ENCODE measurements around the gene SLN. TPM values are rescaled to one million over a fixed set of nuclear protein-coding genes. Genes with fewer than 3 reads are reported as not detected.

Gene SLN
- total RNA-seq, 1 experiment from 2014 or later: not detected

DNA sequence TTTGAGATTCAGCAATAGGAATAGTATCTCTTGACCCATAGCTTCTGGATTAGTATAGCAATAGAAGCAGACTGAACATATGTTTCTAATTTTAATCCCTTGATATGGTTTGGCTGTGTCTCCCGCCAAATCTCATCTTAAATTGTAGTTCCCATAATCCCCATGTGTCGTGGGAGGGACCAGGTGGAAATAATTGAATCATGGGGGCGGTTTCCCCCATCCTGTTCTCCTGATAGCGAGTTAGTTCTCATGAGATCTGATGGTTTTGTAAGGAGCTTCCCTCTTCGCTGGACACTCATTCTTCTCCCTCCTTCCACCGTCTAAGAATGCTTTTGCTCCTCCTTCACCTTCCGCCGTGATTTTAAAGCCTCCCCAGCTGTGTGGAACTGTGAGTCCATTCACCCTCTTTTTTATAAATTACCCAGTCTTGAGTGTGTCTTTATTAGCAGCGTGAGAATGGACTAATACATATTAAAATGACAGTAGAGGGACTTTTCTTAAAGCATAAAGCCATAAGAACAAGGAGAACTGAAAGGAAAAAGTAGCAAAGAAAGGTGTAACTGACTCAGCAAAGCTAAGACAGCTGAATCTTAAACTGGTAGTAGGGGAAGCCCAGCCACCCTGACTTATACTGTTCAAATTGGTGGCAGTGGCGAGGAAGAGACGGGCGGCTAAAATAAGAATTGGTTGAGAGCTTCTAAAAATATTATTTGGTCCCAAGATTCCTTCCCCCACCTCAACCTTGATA is 20.3 kb upstream of the SLN start:
- no peak overlapping the region for H2BK120ac ChIP-seq (ENCODE audit: low read depth, low read length, poor library complexity, severe bottlenecking)
- no CpG with 5 or more reads among the region's 12 CpGs for WGBS (ENCODE audit: extremely low coverage, insufficient read length, low lambda C conversion rate)
- no peak overlapping the region for H4K5ac ChIP-seq (ENCODE audit: insufficient read length, low read depth, low read length)
- H4K91ac ChIP-seq (ENCODE audit: insufficient read length, low read depth, low read length): no peak overlapping the region
- no peak overlapping the region for H3K27ac ChIP-seq (ENCODE audit: insufficient read length, low read depth, low read length)
- Mint-ChIP-seq H3K4me1 (no peaks in the 10 kb centered on the region), H3K27ac (no peak overlapping the region), H3K9me3 (no peaks in the 10 kb centered on the region; a peak in 1 of 5 replicates), H3K4me3 (no peak overlapping the region), H3K27me3 (ENCODE audit: low read depth) (peaks cover 7% of the 10 kb centered on the region), H3K36me3 (ENCODE audit: insufficient read depth in 1 of 3, low read depth in 3 of 3) (no peaks in the 10 kb centered on the region)
- DNase-seq: no peak
- no peak overlapping the region for H2BK15ac ChIP-seq (ENCODE audit: low read depth, low read length)
- H3K4me2 ChIP-seq (ENCODE audit: insufficient read depth, insufficient read length, low read length): no peak overlapping the region
- H2BK5ac ChIP-seq (ENCODE audit: insufficient read length, low read length): no peak overlapping the region
- H3K9ac ChIP-seq (ENCODE audit: extremely low read depth, insufficient read length, low read length): no peak overlapping the region
- no peaks in the 10 kb centered on the region for H3K23me2 ChIP-seq (ENCODE audit: insufficient read length, low read depth, low read length, poor library complexity, severe bottlenecking)
- no peak overlapping the region for H3K18ac ChIP-seq (ENCODE audit: insufficient read length, low read depth, low read length)
- H3K9me3 ChIP-seq (ENCODE audit: control insufficient read depth, low read depth, low read length): no peaks in the 10 kb centered on the region
- H3K79me1 ChIP-seq (ENCODE audit: insufficient read depth, low read depth, low read length, poor library complexity, severe bottlenecking): no peaks in the 10 kb centered on the region
- H2BK20ac ChIP-seq (ENCODE audit: low read depth, low read length, poor library complexity, severe bottlenecking): no peak overlapping the region
- H2BK12ac ChIP-seq (ENCODE audit: insufficient read length, low read depth, low read length): no peak overlapping the region
- TF ChIP-seq, protein P1, sequence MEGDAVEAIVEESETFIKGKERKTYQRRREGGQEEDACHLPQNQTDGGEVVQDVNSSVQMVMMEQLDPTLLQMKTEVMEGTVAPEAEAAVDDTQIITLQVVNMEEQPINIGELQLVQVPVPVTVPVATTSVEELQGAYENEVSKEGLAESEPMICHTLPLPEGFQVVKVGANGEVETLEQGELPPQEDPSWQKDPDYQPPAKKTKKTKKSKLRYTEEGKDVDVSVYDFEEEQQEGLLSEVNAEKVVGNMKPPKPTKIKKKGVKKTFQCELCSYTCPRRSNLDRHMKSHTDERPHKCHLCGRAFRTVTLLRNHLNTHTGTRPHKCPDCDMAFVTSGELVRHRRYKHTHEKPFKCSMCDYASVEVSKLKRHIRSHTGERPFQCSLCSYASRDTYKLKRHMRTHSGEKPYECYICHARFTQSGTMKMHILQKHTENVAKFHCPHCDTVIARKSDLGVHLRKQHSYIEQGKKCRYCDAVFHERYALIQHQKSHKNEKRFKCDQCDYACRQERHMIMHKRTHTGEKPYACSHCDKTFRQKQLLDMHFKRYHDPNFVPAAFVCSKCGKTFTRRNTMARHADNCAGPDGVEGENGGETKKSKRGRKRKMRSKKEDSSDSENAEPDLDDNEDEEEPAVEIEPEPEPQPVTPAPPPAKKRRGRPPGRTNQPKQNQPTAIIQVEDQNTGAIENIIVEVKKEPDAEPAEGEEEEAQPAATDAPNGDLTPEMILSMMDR (conservative IDR thresholded peaks at IDR 0.05): no peak
- H3T11ph ChIP-seq (ENCODE audit: low read length): no peak overlapping the region
- no peak overlapping the region for H3K14ac ChIP-seq (ENCODE audit: insufficient read depth, low read length)
- H3K56ac ChIP-seq (ENCODE audit: insufficient read length, low read depth, low read length): no peak overlapping the region
- H3K23ac ChIP-seq (ENCODE audit: insufficient read length, low read depth, low read length): no peak overlapping the region
- no peaks in the 10 kb centered on the region for H3K79me2 ChIP-seq (ENCODE audit: insufficient read depth, low read length)
- no peak overlapping the region for H3K4ac ChIP-seq (ENCODE audit: low read depth, low read length)
- H4K20me1 ChIP-seq (ENCODE audit: control insufficient read depth, insufficient read depth, insufficient read length): no peaks in the 10 kb centered on the region
- no peak overlapping the region for H4K8ac ChIP-seq (replicated peaks; ENCODE audit: insufficient read length, low read depth, low read length)
- H2AFZ ChIP-seq (ENCODE audit: low read length): no peak overlapping the region
- no peaks in the 10 kb centered on the region for H3K4me1 ChIP-seq (ENCODE audit: insufficient read depth, low read length)
- H2AK5ac ChIP-seq (ENCODE audit: insufficient read length, low read length): no peak overlapping the region
- H3K27me3 ChIP-seq (ENCODE audit: insufficient read depth, low read length): no peaks in the 10 kb centered on the region
